ENCODE results near the gene TGFBR3L. TPM values are rescaled to one million over a fixed set of nuclear protein-coding genes. Genes with fewer than 3 reads are reported as not detected.
"Not testable (repeated sequence)": the region's sequence is repeated elsewhere in the genome, so short reads cannot be mapped to it uniquely, and the experiment has no call there.

The TGFBR3L gene
- total RNA-seq, 6 experiments from 2014 or later: 4.5 to 12.0 (median 7.7) TPM

- Mint-ChIP-seq H3K27ac (no peak overlapping the region), H3K9me3 (no peaks in the 10 kb centered on the region), H3K36me3 (ENCODE audit: low read depth) (peaks cover 7% of the 10 kb centered on the region), H3K4me1 (ENCODE audit: low read depth) (no peaks in the 10 kb centered on the region), H3K4me3 (no peak overlapping the region), H3K27me3 (ENCODE audit: insufficient read depth) (no peaks in the 10 kb centered on the region; the same call in 1 of the 2 replicates)
- TF ChIP-seq CTCF (IDR thresholded peaks at IDR 0.05): no peak
- DNase-seq: no peak
Measured at GRCh38 chr19:7959211-7959610, 44.6 kb downstream of the TGFBR3L start.

GRCh38 chr19:7961082-7961481 lies 46.5 kb downstream of the TGFBR3L start:
- H3K27me3 Mint-ChIP-seq (ENCODE audit: insufficient read depth); H3K4me1 Mint-ChIP-seq (ENCODE audit: low read depth); DNase-seq; H3K36me3 Mint-ChIP-seq (ENCODE audit: low read depth); H3K4me3 Mint-ChIP-seq; H3K9me3 Mint-ChIP-seq; H3K27ac Mint-ChIP-seq: not testable (repeated sequence)

GRCh38 chr19:7961920-7962626 lies 47.4 kb downstream of the TGFBR3L start:
- Mint-ChIP-seq H3K9me3 (no peaks in the 10 kb centered on the region), H3K27me3 (ENCODE audit: insufficient read depth) (no peaks in the 10 kb centered on the region), H3K4me3 (no peak overlapping the region), H3K27ac (no peak overlapping the region), H3K4me1 (ENCODE audit: low read depth) (no peaks in the 10 kb centered on the region), H3K36me3 (ENCODE audit: low read depth) (peaks cover 7% of the 10 kb centered on the region)
- DNase-seq: no peak
- no peak for TF ChIP-seq CTCF (IDR thresholded peaks at IDR 0.05)

- Mint-ChIP-seq H3K36me3 (ENCODE audit: low read depth) (peaks cover 12% of the 10 kb centered on the region), H3K9me3 (no peaks in the 10 kb centered on the region), H3K4me1 (ENCODE audit: low read depth) (no peaks in the 10 kb centered on the region), H3K27me3 (ENCODE audit: insufficient read depth) (no peaks in the 10 kb centered on the region), H3K27ac (no peak overlapping the region), H3K4me3 (no peak overlapping the region)
- DNase-seq: no peak
- no peak for TF ChIP-seq CTCF (IDR thresholded peaks at IDR 0.05)
Measured at GRCh38 chr19:7962644-7963268, 48.1 kb downstream of the TGFBR3L start.

- H3K27me3 Mint-ChIP-seq (ENCODE audit: insufficient read depth): no peaks in the 10 kb centered on the region
- no peaks in the 10 kb centered on the region for H3K9me3 Mint-ChIP-seq
- no peak overlapping the region for H3K4me3 Mint-ChIP-seq
- peaks cover 12% of the 10 kb centered on the region for H3K36me3 Mint-ChIP-seq (ENCODE audit: low read depth)
- TF ChIP-seq CTCF (IDR thresholded peaks at IDR 0.05): no peak
- H3K4me1 Mint-ChIP-seq (ENCODE audit: low read depth): no peaks in the 10 kb centered on the region
- DNase-seq: no peak
- H3K27ac Mint-ChIP-seq: no peak overlapping the region
Measured at GRCh38 chr19:7963566-7963965, 48.9 kb downstream of the TGFBR3L start.

- TF ChIP-seq CTCF (IDR thresholded peaks at IDR 0.05): no peak
- Mint-ChIP-seq H3K4me3 (no peak overlapping the region), H3K27me3 (ENCODE audit: insufficient read depth) (no peaks in the 10 kb centered on the region), H3K36me3 (ENCODE audit: low read depth) (peaks cover 12% of the 10 kb centered on the region), H3K9me3 (no peaks in the 10 kb centered on the region), H3K27ac (no peak overlapping the region), H3K4me1 (ENCODE audit: low read depth) (no peaks in the 10 kb centered on the region)
- no peak for DNase-seq
Measured at GRCh38 chr19:7965259-7965841, 50.7 kb downstream of the TGFBR3L start.

Data from HFFc6 (cell line).